Activated CD4-positive, alpha-beta T cell treated with anti-CD3 and anti-CD28 coated beads for 24 hours (primary cell): Measurements from ENCODE around the gene ATP2B2.

ENCODE experiments used
- DNase-seq, 2 donors: peaks; one replicate each; pipeline ENCODE4 v3.0.0-alpha.2; 2020; ENCODE audit warnings: low read depth in 2 of 2

ATP2B2 gene

GRCh38 chr3:10493202-10493589, 12.2 kb downstream of the ATP2B2 start:
- no peak for DNase-seq

DNA sequence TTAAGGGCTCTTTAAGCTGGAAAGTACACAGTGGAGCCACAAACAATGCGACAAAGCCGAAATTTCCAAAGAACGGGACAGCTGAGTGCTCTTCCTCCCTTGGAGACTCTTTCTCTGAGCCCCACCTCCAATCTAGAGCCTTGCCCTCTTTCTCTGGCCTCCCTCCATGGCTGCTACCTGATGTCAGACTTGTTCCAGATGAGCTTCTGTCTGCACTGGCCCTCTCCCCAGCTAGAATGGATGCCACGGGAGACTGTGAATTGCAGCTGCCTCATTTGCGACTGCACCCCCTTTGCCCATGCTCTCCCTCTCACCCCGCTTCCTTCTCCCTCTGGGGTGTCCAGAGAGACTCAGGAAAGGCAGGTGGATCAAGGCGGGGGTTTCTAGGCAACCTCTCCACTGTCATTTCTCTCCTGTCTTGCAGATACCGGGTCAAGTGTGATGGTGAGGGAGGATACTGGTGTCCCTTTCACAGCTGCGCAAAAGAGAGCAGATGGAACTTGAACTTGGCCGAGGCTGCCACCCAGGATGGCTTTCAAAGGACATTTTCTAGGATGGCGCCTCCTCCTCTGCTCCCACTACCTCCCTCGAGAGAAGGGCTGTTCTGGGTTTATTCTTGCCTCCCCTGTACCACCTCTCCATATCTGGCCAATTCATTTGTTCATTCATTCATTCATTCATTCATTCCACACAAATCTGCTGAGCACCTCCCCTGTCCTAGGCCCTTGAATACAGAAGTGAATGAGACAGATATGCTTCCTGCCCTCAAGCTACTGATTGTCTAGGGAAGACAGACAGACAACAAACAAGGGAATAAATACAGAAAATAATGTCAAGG, 12.8 kb downstream of the ATP2B2 start:
- no peak for DNase-seq

DNA sequence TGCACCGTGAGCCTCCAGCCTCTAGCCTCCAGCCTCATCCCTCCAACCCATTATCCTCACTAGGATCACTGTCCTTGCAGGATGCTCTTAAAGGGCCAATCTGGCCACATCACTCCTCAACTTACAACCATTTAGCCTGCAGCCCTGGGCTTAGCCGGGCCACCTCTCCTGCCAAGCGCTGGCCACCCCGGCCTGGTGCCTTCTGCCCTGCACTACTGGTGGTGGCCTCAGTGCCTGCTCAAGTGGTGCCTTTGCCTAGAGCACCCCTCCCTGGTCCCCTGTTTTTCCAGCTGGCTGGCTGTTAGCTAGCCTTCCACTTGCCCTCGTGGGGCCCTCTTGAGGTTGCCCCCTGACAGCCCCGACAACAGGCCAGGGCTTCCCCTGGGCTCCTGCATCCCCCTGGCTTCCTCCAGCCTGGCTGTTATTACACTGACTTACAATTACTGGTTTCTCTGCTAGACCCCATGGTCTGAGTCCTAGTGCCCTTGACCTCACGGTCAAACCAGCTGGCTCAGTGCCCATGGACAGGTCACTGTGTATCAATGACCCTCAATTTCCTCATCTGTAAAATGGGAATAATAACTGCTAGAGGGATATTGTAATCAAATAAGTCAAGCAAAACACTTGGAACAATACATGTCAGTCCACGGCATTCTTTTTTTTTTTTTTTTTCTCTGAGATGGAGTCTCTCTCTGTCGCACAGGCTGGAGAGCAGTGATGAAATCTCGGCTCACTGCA, 15.5 kb downstream of the ATP2B2 start:
- DNase-seq: no peak

DNA sequence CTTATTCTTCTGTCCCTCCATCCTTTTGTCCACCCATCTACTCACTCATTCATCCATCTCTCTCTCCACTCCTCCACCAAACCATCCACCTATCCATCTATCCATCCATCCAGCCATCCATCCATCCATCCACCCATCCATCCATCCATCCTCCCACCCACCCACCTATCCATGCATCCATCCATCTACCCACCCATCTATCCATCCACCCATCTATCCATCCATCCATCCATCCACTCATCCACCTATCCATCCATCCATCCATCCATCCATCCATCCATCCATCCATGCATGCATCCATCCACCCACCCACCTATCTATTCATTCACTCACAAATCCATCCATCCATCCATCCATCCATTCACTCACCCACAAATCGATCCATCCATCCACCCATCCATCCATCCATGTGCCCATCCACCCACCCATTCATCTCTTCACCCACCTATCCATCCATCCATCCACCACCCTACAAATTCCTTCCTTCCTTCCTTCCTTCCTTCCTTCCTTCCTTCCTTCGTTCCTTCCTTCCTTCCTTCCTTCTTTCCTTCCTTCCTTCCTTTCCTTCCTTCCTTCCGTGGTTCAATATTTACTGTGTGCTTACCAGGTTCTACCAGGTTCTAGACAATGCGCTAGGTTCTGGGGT, 17.3 kb downstream of the ATP2B2 start:
- DNase-seq: no peak

GRCh38 chr3:10485806-10486205, 19.6 kb downstream of the ATP2B2 start:
- DNase-seq: no peak

GRCh38 chr3:10485380-10485779, 20.0 kb downstream of the ATP2B2 start:
- DNase-seq: no peak

DNA sequence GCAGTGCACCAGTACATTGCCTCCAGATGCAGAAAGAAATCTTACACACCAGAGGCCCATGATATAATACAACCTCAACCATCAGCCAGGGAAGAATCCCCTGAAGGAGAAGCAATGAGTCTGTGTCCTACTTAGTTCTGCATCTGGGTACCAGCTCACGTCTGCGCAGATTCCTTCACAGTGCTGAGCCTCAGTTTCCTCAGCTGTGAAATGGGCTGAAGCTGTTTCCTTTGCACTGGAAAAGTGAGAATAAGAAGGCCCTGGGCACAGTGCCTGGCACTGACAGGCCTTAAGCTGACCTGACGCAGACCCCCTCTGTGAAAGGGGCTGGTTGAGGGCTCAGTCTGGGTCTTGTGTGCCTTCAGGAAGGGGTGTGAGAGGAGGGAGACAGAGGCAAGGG, 20.7 kb downstream of the ATP2B2 start:
- no peak for DNase-seq

DNA sequence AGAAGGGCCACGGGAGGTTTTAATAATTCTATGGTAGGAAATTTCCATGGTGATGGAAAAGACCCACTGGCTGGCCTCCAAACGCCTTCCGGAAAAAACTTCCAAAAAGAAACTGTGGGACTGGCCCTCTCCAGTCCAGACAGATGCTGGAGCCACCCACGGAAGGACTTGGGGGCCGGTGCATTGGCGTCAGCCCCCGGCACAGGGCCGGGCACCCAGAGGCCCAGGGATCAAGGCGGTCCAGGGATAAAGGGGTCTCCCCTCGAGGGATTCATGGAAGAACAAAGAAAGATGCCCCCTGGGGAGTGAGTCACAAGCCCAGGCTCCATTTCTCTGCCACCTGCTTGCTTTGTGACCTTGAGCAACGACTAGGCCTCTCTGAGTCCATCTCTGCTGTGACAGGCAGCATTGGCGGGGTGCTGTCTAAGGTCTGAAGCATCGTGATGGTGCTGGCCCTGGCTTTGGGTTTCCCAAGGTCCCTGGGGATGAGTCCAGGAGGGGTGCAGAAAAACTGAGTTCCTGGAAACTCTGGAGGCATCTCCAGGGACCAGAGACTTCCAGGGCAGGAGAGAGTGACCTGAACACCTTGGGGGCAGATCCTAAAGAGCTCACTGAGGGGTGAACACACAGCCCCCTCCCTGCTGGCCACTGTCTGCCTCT, 21.6 kb downstream of the ATP2B2 start:
- no peak for DNase-seq

- no peak for DNase-seq
Observed at GRCh38 chr3:10483364-10483675, 22.1 kb downstream of the ATP2B2 start.

DNA sequence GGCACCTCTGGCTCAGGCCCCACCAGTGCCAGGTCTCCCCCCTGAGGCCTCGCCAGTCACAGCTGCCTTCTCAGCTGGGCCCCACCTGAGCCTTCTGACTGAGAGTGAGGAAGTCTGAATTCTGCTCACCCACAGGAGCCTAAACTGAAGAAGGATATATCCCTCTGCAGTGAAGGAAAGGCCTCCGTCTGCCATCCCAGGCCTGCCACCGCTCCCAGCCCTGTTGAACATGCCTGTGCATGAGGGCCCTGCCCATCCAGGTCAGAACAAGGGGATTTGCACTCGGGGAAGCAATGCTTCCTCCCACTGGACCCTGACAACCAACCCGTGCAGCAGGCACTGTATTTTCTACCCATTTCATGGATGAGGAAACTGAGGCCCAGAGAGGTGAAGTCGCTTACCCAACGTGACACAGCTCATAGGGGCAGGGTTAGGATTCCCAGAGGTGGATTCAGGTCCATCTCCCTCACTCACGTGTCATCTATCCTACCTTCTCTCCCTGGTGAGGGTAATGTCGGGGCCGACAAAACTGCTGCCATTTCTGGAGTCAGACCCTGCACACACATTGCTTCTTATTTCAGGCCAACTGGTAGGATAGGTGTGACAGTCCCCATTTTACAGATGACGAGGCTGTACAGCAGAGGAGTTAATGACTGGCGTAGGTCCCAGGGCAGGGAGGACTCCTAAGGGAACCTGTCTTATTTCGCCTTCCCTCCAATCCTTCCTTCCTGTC, 22.6 kb downstream of the ATP2B2 start:
- DNase-seq: no peak

DNA sequence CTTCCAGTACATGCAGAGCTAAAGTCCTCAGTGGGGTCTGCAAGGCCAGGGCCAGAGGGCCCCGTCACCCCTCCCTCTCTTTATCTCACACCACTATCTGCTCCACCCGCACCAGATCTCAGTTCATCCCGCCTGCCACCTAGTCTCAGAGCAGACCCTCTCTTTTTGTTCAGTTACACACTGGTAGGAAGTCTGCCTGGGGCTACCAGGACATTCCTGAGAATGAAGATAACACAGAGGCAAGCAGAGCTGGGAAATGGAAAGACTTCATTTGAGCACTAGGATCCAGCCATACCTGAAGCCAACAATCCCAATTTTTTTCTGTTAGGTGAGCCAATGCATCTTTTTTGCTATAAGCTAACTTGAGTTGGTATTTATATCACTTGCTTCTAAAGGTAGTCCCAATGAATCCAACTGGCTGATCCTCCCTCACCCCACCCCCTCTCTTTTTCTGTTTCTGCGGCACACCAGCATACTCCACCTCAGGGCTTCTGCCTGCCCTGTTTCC, 24.5 kb downstream of the ATP2B2 start:
- DNase-seq: no peak

GRCh38 chr3:10479311-10479710, 26.1 kb downstream of the ATP2B2 start:
- DNase-seq: no peak

GRCh38 chr3:10475983-10476382, 29.4 kb downstream of the ATP2B2 start:
- DNase-seq: no peak

DNA sequence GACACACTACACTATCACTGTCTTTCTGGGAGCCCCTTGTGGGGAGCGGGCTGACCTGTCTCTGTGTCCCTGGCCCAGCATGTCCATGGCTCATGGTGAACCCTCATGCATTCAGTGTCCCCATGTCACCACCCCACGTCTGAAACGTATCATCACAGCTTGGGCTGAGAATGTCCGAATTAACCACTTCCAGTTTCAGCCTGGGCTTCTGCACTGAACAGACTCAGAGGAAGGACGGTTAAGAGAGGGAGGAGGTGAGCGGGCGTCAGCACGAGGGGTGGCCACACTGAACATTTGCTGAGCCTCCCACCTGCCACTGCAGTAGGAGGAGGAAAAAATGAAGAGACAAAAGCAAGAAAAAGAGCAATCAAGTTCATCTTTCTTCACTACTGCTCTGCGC, 30.5 kb downstream of the ATP2B2 start:
- no peak for DNase-seq

DNA sequence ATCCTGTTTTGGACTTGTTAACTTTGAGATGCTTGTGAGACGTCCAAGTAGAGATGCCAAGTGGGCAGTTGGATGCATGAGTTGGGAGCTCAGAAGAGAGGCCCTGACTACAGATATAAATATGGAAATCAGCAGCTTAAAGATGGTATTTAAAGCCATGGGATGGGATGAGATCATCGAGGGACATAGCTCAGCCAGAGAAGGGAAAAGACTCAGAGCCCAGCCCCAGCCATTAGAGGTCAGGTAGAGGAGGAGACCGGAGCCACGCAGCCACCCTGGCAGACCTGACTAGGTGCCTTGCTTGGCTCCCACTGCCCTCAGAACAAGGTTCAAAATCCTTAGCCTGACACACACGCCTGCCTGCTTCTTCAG, 31.1 kb downstream of the ATP2B2 start:
- no peak for DNase-seq

DNA sequence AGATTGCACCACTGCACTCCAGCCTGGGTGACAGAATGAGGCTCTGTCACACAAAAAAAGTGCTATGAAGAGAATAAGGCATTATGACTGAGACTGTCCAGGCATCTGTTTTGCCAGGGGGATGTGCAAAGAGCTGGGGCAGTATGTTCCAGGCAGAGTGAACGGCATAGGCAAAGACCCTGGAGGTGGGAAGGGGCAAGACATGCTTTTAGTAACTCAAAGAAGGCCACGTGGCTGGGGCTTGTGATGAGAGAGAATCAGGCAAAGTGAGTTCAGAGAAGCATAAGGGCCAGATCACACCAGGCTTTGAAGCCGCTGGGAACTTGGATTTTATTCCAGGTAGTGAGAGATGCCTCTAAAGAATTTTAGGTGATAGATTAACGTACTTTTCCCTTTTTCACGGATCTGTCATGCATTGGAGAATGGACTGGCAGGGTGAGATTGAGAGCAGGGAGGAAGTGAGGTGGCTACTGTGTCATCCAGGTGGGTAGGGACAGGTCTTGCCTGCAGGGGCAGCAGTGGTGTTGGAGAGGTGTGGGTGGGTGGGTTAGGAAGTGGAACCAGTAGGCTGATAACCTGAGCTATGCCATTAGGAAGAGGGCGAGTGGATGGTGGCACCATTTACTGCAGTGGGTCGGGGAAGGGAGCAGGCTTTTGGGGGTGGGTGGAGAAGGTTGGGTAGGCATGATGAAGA, 31.7 kb downstream of the ATP2B2 start:
- no peak for DNase-seq

DNA sequence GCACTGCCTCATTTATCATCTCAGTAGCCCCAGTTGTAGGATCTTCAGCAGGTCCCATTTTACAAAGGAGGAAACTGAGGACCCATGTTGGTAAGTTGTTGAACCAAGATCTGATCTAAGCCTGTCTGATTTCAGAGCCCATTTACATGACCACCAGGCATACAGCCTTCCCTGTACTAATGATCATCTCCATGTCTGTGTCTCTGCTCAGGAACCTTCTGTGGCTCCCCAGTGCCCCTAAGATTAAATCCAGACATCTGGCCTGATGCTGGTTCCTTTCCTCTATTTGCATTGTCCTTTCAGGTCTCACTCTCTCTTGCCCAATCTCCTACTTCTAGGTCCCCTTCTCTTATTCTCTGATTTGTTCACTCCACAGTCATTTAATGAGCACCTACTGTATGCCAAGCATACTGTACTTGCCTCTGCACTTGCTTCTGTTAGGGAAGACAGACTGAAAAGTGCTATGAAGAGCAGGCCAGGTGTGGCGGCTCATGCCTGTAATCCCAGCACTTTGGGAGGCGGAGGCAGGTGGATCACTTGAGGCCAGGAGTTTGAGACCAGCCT, 32.4 kb downstream of the ATP2B2 start:
- DNase-seq: no peak

- DNase-seq: no peak
Observed at GRCh38 chr3:10471054-10471688, 34.2 kb downstream of the ATP2B2 start.

- no peak for DNase-seq
Observed at GRCh38 chr3:10470120-10471053, 35.0 kb downstream of the ATP2B2 start.
